Testis (tissue), 2 donors: ENCODE measurements around the gene LCLAT1.

ENCODE experiments used
- POLR2A ChIP-seq: fragments of 450-650 bp; IDR thresholded peaks from one replicate; pipeline ENCODE4 v1.6.1; 2017; ENCODE audit warnings: antibody characterized with exemption, mild to moderate bottlenecking, moderate library complexity
- TF ChIP-seq, protein P1 (sequence below), 3 experiments: fragments of 450-650 bp in 2 of 3; fragments of 200-600 bp in 1 of 3; sonication (generic) in 1 of 3; IDR thresholded peaks; one replicate each; pipeline ENCODE4 v1.5.1; 2016 to 2019; ENCODE audit warnings: antibody characterized with exemption in 3 of 3, mild to moderate bottlenecking in 2 of 3, moderate library complexity in 1 of 3

DNA sequence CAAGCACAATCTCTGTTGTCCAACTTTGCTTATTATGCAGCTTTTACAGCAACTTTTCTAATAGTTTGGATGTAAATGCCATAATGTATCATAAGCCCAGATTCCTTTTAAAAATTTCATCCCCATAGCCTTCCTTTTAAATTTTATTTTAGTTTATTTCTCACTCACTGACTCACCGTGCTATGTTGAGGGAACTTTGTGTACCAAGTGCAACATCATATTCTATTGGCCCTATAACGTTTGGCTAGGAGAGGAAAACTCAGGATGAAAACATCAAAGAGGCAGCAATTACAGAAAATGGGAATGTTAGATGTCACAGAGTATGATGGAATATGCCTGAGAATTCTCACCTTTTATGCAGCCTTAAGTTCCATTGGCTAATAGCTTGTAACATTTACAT is 135.5 kb downstream of the LCLAT1 start:
- TF ChIP-seq, protein P1, sequence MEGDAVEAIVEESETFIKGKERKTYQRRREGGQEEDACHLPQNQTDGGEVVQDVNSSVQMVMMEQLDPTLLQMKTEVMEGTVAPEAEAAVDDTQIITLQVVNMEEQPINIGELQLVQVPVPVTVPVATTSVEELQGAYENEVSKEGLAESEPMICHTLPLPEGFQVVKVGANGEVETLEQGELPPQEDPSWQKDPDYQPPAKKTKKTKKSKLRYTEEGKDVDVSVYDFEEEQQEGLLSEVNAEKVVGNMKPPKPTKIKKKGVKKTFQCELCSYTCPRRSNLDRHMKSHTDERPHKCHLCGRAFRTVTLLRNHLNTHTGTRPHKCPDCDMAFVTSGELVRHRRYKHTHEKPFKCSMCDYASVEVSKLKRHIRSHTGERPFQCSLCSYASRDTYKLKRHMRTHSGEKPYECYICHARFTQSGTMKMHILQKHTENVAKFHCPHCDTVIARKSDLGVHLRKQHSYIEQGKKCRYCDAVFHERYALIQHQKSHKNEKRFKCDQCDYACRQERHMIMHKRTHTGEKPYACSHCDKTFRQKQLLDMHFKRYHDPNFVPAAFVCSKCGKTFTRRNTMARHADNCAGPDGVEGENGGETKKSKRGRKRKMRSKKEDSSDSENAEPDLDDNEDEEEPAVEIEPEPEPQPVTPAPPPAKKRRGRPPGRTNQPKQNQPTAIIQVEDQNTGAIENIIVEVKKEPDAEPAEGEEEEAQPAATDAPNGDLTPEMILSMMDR (IDR thresholded peaks at IDR 0.05) = no peak
- no peak for TF ChIP-seq POLR2A
